H1 (cell line): ENCODE data around the gene GUCY1A2. TPM values are rescaled to one million over a fixed set of nuclear protein-coding genes. Genes with fewer than 3 reads are reported as not detected.

Source experiments
- HDAC6 ChIP-seq: IDR thresholded peaks from one replicate; pipeline ENCODE4 v1.7.1; 2012; ENCODE audit warnings: low read depth, mild to moderate bottlenecking, inconsistent platforms, low read length, moderate library complexity
- RAD21 ChIP-seq, 2 experiments: IDR thresholded peaks in 1 of 2; conservative IDR thresholded peaks in 1 of 2; 2 replicates each; pipeline ENCODE4 v1.6.1; 2011; ENCODE audit warnings: low read depth in 2 of 2, low read length in 2 of 2, improper control_type of control experiment in 1 of 2, inconsistent platforms in 1 of 2, mild to moderate bottlenecking in 1 of 2, moderate library complexity in 1 of 2
- RNF2 ChIP-seq: fragments of 200-900, 300-1000 bp; sonication (generic); IDR thresholded peaks from 2 replicates; pipeline ENCODE4 v1.7.1; 2016; ENCODE audit warnings: borderline replicate concordance, low read depth, mild to moderate bottlenecking, antibody characterized with exemption, low read length; ENCODE audit not compliant: poor library complexity, severe bottlenecking; ENCODE audit errors: missing control alignments
- YY1 ChIP-seq: IDR thresholded peaks from 2 replicates; pipeline ENCODE4 v1.6.1; 2011; ENCODE audit warnings: low read depth, mild to moderate bottlenecking, low read length
- polyA plus RNA-seq, 7 experiments: library from polyadenylated mRNA; depleted of rRNA in 3 of 7; stranded (reverse) in 5 of 7; unstranded in 2 of 7; fragments of >200 nt in 5 of 7; fragments of 200-250 nt in 2 of 7; gene quantifications; 1 replicate in 5 of 7; 2 replicates in 1 of 7; 4 replicates in 1 of 7; pipeline versions ENCODE4 v1.2.1 to v1.2.3, GENCODE V29; 2011 to 2013; ENCODE audit warnings: missing spikeins in 2 of 7, mixed read lengths in 2 of 7
- total RNA-seq: library from RNA; stranded (reverse); fragmentation: NEBNext Ultra II Directional; extraction: Animal tissue kit (Norgen Biotek cat#: 25700); gene quantifications from 2 replicates; pipeline ENCODE4 v1.2.1, GENCODE V29; 2021

Gene GUCY1A2
- total and polyA plus RNA-seq, 2 of the 8 experiments (the other 6 are each of a cell fraction or from before 2014, with no cell fraction given), result 0.11 to 1.9 TPM

DNA sequence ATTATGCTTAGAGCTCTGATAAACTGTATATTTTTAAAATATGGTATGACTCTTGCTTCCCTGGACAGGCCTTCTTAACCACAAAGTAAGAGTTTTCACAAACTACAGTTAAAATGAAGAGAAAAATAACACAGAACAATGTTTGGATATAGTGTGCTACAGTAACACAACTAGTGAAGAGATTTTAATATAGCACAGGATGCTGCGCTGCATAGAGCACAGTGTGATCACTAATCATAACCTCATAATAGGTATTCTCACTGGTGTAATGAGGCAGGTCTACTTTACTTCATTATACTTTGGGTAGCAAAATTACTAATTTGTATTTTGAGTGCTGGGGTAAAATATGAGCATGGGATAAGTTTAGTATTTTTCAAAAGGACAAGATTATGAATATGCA lies 256.5 kb downstream of the GUCY1A2 start (continued):
- TF ChIP-seq RNF2 (no peak), RAD21 (IDR thresholded peaks at IDR 0.05 in 1 of 2, conservative IDR thresholded peaks at IDR 0.05 in 1 of 2; ENCODE audit: low read depth in 2 of 2, low read length in 2 of 2) (no peak), YY1 (no peak), HDAC6 (no peak)
